Pons (tissue), 1 donor: ENCODE results near the gene ZNF30.
A peak's percentile ranks its signal among the peaks of the same experiment; 100 is the strongest.
"Not testable (repeated sequence)": the region's sequence is repeated elsewhere in the genome, so short reads cannot be mapped to it uniquely, and the experiment has no call there.

Experiments
- DNase-seq: peaks from one replicate; pipeline ENCODE4 v3.0.0-alpha.2; 2016; ENCODE audit warnings: low spot score

Gene ZNF30

GRCh38 chr19:34960103-34960805, 33.6 kb downstream of the ZNF30 start:
- DNase-seq, result no peak

DNA sequence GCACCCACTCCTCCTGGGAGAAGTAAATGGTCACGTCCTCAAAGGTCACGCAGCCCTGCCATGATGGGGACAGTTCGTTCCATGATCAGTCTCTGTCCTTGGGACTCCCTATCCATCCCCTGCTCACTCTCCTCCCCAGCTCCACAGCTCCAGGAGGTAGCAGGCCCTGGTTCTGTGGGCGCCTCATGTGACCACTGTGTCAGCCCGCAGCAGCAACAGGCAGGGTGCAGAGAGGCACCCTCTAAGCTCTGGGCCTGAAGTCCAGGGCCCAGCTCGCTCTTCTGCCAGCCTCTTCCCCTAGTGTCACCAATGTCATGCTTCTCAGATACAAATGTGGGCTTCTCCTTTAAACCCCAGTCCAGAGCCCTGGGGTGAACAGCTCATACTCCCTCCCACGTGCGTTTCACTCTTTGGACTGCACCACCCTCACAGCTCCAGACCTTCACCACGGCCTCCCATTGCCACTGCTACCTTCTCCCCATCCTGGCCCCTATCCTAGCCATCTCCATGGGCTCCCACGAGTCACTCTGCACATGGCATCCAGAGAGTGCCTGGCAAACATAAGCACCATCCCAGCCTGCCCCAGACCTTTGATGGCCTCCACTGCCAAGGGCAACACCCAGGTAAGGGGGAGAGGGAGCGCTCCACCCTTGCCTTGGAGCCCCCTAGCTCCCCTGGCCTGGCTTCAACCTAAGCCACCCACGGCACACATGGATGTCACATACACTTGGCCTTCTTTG, 34.4 kb downstream of the ZNF30 start:
- DNase-seq, result no peak

- no peak for DNase-seq
Measured at GRCh38 chr19:34961775-34962686, 35.3 kb downstream of the ZNF30 start.

DNA sequence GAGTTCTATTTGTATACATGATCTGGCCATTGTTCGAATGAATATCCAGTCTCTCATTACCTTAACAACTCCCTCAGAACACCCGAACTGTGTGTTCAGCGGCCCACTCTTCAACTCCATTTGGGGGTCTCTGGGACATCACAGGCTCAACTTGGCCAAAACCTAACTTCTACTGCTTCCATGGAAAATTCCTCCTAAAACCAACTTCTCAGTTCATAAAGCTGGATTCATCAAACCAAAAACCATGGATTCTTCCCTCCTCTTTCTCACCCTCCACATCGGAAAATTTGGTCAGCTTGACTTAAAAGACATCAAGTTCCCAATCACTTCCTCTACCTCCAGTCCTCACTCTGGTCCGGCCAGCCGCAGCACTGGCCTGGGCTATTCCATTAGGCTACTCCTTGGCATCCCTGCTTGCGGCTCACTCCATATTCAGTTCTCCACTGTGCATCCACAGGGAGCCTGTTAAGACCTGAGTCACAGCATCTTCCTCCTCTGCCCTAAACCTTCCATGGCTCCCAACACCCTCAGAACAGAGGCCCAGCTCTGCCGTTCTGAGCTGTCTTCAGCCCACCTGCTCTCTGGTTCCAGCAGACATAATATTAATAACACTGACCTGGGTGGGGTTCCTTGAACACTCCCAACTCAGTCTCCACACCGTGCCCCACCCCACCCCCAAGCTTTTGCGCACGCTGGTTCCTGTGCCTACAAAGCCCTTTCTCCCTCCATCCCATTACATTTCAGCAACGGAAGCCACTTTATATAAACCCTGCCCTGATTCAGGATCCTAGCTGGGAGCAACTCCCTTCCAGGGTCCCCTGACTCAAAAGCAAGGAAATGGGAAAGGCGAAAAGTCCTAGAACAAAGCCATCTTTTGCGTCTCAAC, 36.2 kb downstream of the ZNF30 start:
- DNase-seq, result no peak

- peak; percentile 30 for DNase-seq
Measured at GRCh38 chr19:34963573-34964406, 37.1 kb downstream of the ZNF30 start, which contains the start of gene ZNF792. Gene ZNF792 (minus strand): TSS chr19:34964229. CDS start chr19:34963662, 567 bp downstream.

- DNase-seq, result no peak
Measured at GRCh38 chr19:34964598-34964997, 37.9 kb downstream of the ZNF30 start.

GRCh38 chr19:34965505-34965904, 38.8 kb downstream of the ZNF30 start:
- not testable (repeated sequence) for DNase-seq

- DNase-seq, result no peak
Measured at GRCh38 chr19:34967551-34967950, 40.8 kb downstream of the ZNF30 start.

DNA sequence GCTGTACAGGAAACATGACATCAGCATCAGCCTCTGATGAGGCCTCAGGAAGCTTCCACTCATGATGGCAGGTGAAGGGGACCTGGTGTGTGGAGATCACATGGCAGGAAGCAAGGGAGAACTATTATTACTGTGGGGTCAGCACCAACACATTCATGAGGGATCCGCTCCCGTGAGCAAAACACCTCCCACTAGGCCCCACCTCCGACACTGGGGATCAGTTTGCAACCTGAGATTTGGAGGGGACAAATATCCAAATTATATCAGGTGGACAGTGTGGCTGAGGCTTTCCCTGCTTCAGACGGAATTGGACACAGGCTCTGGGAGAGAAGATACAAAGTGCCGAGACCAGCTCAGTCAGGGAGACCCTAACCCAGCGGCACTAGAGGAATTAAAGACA, 43.0 kb downstream of the ZNF30 start:
- DNase-seq, result no peak

GRCh38 chr19:34970185-34970780, 43.6 kb downstream of the ZNF30 start:
- DNase-seq, result not testable (repeated sequence)

DNA sequence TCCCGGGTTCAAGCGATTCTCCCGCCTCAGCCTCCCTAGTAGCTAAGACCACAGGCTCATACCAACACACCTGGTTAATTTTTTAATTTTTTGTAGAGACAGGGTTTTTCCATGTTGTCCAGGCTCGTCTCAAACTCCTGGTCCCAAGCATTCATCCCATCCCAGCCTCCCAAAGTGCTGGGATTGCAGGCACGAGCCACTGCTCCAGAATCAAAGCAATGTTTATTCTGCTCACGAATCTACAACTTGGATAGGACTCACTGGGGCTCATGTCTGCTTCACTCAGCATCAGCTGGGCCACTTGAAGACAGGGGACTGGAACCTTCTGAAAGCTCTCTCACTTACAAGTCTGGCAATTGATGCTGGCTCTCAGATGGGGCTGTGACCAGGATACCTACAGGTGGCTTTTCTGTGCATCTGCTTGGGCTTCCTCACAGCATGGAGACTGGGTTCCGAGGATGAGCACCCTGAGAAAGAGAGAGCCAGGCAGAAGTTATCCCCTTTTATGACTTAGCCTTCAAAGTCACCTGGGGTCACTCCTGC, 45.5 kb downstream of the ZNF30 start:
- DNase-seq, result no peak

GRCh38 chr19:34974646-34975045, 47.9 kb downstream of the ZNF30 start:
- DNase-seq, result no peak

- DNase-seq, result no peak
Measured at GRCh38 chr19:34975056-34975455, 48.4 kb downstream of the ZNF30 start.

DNA sequence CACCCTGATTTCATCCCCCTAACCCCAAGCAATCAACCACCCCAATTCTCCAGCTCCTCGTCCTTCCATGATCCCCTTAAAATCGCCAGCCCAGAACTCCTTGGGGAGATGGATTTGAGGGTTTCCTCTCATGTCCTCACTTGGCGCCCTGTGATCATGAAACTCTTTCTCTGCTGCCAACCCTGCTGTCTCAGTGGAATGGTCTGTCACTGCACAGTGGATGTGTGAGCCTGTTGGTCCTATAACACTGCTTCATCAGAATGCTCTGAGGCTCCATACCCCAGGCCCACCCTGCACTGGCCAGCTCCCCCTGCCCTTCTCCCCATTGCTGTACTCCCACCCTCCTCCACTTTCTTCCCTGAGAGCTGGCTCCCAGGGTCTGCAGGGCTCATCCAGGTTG, 49.9 kb downstream of the ZNF30 start:
- no peak for DNase-seq

- DNase-seq, result no peak
Measured at GRCh38 chr19:34979819-34980640, 53.3 kb downstream of the ZNF30 start.

GRCh38 chr19:34982275-34982674, 55.6 kb downstream of the ZNF30 start:
- DNase-seq, result no peak

GRCh38 chr19:34983786-34984185, 57.1 kb downstream of the ZNF30 start:
- no peak for DNase-seq

DNA sequence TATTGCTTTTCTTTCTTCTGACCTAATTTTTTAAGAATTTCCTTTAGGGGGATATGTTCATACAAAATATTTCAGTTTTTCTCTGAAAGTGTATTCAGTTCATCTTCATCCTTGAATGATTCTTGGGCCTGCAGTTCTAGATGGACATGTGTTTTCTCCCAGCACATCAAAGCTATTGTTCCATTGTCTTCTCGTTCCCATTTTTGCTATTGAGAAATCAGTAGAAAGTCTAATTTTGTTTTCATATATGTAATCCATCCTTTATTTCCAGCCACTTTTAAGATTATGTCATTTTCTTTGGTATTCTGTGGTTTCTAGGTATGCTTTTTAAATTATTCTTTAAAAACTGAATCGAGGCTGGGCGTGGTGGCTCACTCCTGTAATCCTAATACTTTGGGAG, 57.6 kb downstream of the ZNF30 start:
- DNase-seq, result no peak
